ENCODE measurements around the gene TAX1BP1.

Gene TAX1BP1

DNA sequence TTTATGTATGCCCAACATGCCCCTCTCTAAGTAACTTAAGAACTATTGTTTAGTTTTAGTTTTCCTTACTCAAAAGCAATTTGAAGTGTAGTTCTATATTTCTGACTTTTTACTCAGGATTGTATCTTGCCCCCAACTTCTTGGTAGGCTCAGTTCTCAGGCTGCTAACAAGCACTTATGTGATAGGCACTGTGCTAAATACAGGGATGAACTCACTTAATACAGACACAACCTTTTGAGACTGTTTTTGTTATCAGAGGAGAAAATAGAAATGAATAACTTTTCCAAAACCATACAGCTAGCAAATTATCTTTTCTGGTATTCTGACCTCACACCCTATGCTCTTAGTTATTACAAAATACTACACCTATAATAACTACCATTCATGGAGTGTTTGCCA is 16.3 kb downstream of the TAX1BP1 start:
- peaks cover 5% of the 10 kb centered on the region for H3K79me2 ChIP-seq (ENCODE audit: control insufficient read depth, insufficient read depth, low read length, unreplicated experiment)
- no peak overlapping the region for H2AFZ ChIP-seq (ENCODE audit: low read length, unreplicated experiment)
- H3K4me3 ChIP-seq (ENCODE audit: low read depth, low read length), result no peak overlapping the region
- H3K4me1 ChIP-seq (ENCODE audit: control insufficient read depth, insufficient read depth, low read length, unreplicated experiment), result no peaks in the 10 kb centered on the region
- H3K36me3 ChIP-seq (ENCODE audit: insufficient read depth, low read length), result peaks cover 19% of the 10 kb centered on the region
- no peaks in the 10 kb centered on the region for H3K27me3 ChIP-seq (ENCODE audit: insufficient read depth, low read length)
- H3K27ac ChIP-seq (ENCODE audit: low read depth, low read length), result no peak overlapping the region

DNA sequence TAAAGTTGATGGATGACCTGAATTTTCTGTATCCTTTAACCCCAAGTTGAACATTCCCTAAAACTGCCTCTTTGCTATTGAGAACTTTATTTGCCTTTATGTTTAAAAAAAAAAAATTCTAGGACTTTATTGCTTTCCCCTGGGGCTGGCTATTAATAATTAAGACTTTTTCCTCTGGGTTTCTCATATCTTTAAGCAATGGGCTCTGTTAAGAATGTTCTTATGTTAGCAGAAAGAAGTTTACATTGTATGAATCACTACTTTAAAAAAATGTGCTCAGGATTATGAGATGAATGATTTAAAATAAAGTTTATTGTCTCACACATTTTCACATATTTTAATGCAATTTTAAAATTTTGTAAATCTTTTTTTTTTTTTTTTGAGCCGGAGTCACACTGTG is 19.5 kb downstream of the TAX1BP1 start:
- Histone ChIP-seq H3K36me3 (ENCODE audit: insufficient read depth, low read length) (peaks cover 24% of the 10 kb centered on the region), H2AFZ (ENCODE audit: low read length, unreplicated experiment) (no peak overlapping the region), H3K4me3 (ENCODE audit: low read depth, low read length) (no peak overlapping the region), H3K27me3 (ENCODE audit: insufficient read depth, low read length) (no peaks in the 10 kb centered on the region), H3K79me2 (ENCODE audit: control insufficient read depth, insufficient read depth, low read length, unreplicated experiment) (peaks cover 10% of the 10 kb centered on the region), H3K27ac (ENCODE audit: low read depth, low read length) (no peak overlapping the region), H3K4me1 (ENCODE audit: control insufficient read depth, insufficient read depth, low read length, unreplicated experiment) (no peaks in the 10 kb centered on the region)

DNA sequence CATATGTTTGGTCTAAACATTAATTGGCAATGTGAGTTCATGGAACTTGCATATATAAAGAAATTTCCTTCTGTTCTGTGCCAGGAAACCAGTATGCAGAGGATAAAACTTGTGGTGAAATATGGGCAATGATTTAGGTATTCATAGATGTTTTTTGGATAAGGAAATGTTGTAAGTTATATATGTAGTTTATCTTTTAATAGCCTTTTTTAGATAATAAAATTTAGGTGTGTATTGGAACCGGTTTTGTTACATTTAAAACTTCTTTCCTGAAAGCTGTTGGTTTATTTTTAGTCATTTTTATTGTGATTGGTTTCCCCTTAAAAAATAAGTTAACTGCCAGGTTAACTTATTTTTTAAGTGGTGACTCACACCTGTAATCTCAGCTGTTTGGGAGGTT is 22.1 kb downstream of the TAX1BP1 start:
- Histone ChIP-seq H3K27me3 (ENCODE audit: insufficient read depth, low read length) (no peaks in the 10 kb centered on the region), H3K4me3 (ENCODE audit: low read depth, low read length) (no peak overlapping the region), H3K36me3 (ENCODE audit: insufficient read depth, low read length) (peaks cover 21% of the 10 kb centered on the region), H3K4me1 (ENCODE audit: control insufficient read depth, insufficient read depth, low read length, unreplicated experiment) (no peaks in the 10 kb centered on the region), H3K27ac (ENCODE audit: low read depth, low read length) (no peak overlapping the region), H2AFZ (ENCODE audit: low read length, unreplicated experiment) (no peak overlapping the region), H3K79me2 (ENCODE audit: control insufficient read depth, insufficient read depth, low read length, unreplicated experiment) (peaks cover 9% of the 10 kb centered on the region)

DNA sequence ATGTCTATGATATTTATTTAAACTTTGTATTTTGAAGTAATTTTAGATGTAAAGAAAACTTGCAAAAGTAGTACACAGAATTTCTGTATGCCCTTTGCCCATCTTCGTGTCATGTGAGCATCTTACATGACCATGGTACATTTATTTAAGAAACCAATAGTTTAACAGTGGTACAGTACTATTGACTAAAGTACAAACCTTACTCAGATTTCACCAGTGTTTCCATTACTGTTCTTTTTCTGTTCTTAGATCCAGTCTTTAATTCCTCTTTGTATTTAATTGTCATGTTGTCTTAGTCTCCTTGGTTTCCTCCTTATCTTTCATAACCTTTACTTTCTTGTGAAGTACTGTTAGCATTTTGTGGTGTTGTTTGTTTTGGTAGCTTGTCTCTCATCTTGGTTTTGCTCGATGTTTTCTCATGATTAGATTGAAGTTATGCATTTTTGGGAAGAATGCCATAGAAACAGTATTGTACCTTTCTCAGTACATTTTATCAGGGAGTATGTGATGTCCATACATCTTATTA is 24.1 kb downstream of the TAX1BP1 start:
- no peaks in the 10 kb centered on the region for H3K27me3 ChIP-seq (ENCODE audit: insufficient read depth, low read length)
- no peak overlapping the region for H2AFZ ChIP-seq (ENCODE audit: low read length, unreplicated experiment)
- no peak overlapping the region for H3K4me3 ChIP-seq (ENCODE audit: low read depth, low read length)
- H3K4me1 ChIP-seq (ENCODE audit: control insufficient read depth, insufficient read depth, low read length, unreplicated experiment), result no peaks in the 10 kb centered on the region
- H3K36me3 ChIP-seq (ENCODE audit: insufficient read depth, low read length), result peaks cover 17% of the 10 kb centered on the region
- H3K27ac ChIP-seq (ENCODE audit: low read depth, low read length), result no peak overlapping the region
- peaks cover 9% of the 10 kb centered on the region for H3K79me2 ChIP-seq (ENCODE audit: control insufficient read depth, insufficient read depth, low read length, unreplicated experiment)

- Histone ChIP-seq H3K79me2 (ENCODE audit: control insufficient read depth, insufficient read depth, low read length, unreplicated experiment) (peaks cover 9% of the 10 kb centered on the region), H2AFZ (ENCODE audit: low read length, unreplicated experiment) (no peak overlapping the region), H3K36me3 (ENCODE audit: insufficient read depth, low read length) (peaks cover 14% of the 10 kb centered on the region), H3K4me3 (ENCODE audit: low read depth, low read length) (no peak overlapping the region), H3K4me1 (ENCODE audit: control insufficient read depth, insufficient read depth, low read length, unreplicated experiment) (no peaks in the 10 kb centered on the region), H3K27me3 (ENCODE audit: insufficient read depth, low read length) (no peaks in the 10 kb centered on the region), H3K27ac (ENCODE audit: low read depth, low read length) (no peak overlapping the region)
Measured at GRCh38 chr7:27765841-27766240, 25.9 kb downstream of the TAX1BP1 start.

- Histone ChIP-seq H3K27ac (ENCODE audit: low read depth, low read length) (no peak overlapping the region), H3K79me2 (ENCODE audit: control insufficient read depth, insufficient read depth, low read length, unreplicated experiment) (peaks cover 6% of the 10 kb centered on the region), H3K27me3 (ENCODE audit: insufficient read depth, low read length) (no peaks in the 10 kb centered on the region), H3K4me3 (ENCODE audit: low read depth, low read length) (no peak overlapping the region), H3K4me1 (ENCODE audit: control insufficient read depth, insufficient read depth, low read length, unreplicated experiment) (no peaks in the 10 kb centered on the region), H3K36me3 (ENCODE audit: insufficient read depth, low read length) (peaks cover 7% of the 10 kb centered on the region; the same call in 1 of the 2 replicates), H2AFZ (ENCODE audit: low read length, unreplicated experiment) (no peak overlapping the region)
Measured at GRCh38 chr7:27767374-27767773, 27.4 kb downstream of the TAX1BP1 start.

DNA sequence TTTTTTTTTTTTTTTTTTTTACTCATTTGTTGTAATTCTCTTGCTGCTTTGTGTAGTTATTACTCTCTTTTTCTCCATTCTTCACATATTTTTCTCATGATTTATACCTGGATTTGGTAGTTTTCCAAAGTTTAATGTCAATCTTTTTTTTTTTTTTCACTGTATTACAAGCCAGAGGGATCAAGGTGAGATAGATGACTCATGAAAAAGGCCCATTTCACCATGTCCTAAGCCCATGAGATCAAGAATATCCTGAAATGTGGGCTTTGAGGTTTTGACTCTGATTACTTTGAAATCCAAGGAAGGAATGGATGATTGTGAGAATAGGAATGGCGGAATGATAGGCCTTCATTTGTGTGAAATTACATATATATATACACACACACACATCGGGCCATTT is 31.1 kb downstream of the TAX1BP1 start:
- Histone ChIP-seq H3K4me3 (ENCODE audit: low read depth, low read length) (no peak overlapping the region), H3K79me2 (ENCODE audit: control insufficient read depth, insufficient read depth, low read length, unreplicated experiment) (peaks cover 9% of the 10 kb centered on the region)

GRCh38 chr7:27774717-27775328 is 34.9 kb downstream of the TAX1BP1 start:
- no peak overlapping the region for H3K27ac ChIP-seq (ENCODE audit: low read depth, low read length)
- no peak overlapping the region for H2AFZ ChIP-seq (ENCODE audit: low read length, unreplicated experiment)

More for the DNA sequence above, 31.1 kb downstream of the TAX1BP1 start:
- Histone ChIP-seq H2AFZ (ENCODE audit: low read length, unreplicated experiment) (no peak overlapping the region), H3K36me3 (ENCODE audit: insufficient read depth, low read length) (peaks cover 7% of the 10 kb centered on the region; the same call in 1 of the 2 replicates), H3K27me3 (ENCODE audit: insufficient read depth, low read length) (no peaks in the 10 kb centered on the region), H3K4me1 (ENCODE audit: control insufficient read depth, insufficient read depth, low read length, unreplicated experiment) (no peaks in the 10 kb centered on the region), H3K27ac (ENCODE audit: low read depth, low read length) (no peak overlapping the region)

GRCh38 chr7:27775782-27776181 is 35.8 kb downstream of the TAX1BP1 start:
- Histone ChIP-seq H3K4me1 (ENCODE audit: control insufficient read depth, insufficient read depth, low read length, unreplicated experiment) (no peaks in the 10 kb centered on the region), H2AFZ (ENCODE audit: low read length, unreplicated experiment) (no peak overlapping the region), H3K4me3 (ENCODE audit: low read depth, low read length) (no peak overlapping the region), H3K27me3 (ENCODE audit: insufficient read depth, low read length) (no peaks in the 10 kb centered on the region), H3K79me2 (ENCODE audit: control insufficient read depth, insufficient read depth, low read length, unreplicated experiment) (peaks cover 12% of the 10 kb centered on the region), H3K27ac (ENCODE audit: low read depth, low read length) (no peak overlapping the region), H3K36me3 (ENCODE audit: insufficient read depth, low read length) (0 out of 2 replicates have a peak, but pooled peaks cover 3% of the 10 kb centered on the region)

More at GRCh38 chr7:27774717-27775328, 34.9 kb downstream of the TAX1BP1 start:
- peaks cover 3% of the 10 kb centered on the region; the same call in 1 of the 2 replicates for H3K36me3 ChIP-seq (ENCODE audit: insufficient read depth, low read length)
- no peaks in the 10 kb centered on the region for H3K4me1 ChIP-seq (ENCODE audit: control insufficient read depth, insufficient read depth, low read length, unreplicated experiment)
- peaks cover 12% of the 10 kb centered on the region for H3K79me2 ChIP-seq (ENCODE audit: control insufficient read depth, insufficient read depth, low read length, unreplicated experiment)
- no peaks in the 10 kb centered on the region for H3K27me3 ChIP-seq (ENCODE audit: insufficient read depth, low read length)
- H3K4me3 ChIP-seq (ENCODE audit: low read depth, low read length), result no peak overlapping the region

GRCh38 chr7:27777662-27778061 is 37.7 kb downstream of the TAX1BP1 start:
- peaks cover 12% of the 10 kb centered on the region for H3K79me2 ChIP-seq (ENCODE audit: control insufficient read depth, insufficient read depth, low read length, unreplicated experiment)
- no peak overlapping the region for H3K27ac ChIP-seq (ENCODE audit: low read depth, low read length)
- no peaks in the 10 kb centered on the region for H3K36me3 ChIP-seq (ENCODE audit: insufficient read depth, low read length)

DNA sequence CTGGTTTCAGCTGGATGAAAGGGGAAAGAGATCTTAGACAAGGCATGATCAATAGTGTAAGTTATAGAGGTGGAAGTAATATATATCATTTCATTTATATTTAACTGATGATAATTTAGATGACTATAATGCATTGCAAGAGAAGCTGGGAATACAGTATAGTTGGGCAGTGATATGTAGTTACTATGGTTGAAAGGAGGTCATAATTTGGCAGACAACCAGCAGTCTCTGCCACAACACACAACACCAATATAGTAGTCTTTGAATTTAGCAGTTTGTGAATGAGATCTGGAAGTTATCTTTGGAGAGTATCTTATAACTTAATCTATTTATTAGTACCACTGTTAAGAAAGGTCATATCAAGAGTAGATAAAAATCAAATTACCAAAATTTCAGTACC is 39.9 kb downstream of the TAX1BP1 start:
- H3K79me2 ChIP-seq (ENCODE audit: control insufficient read depth, insufficient read depth, low read length, unreplicated experiment), result peaks cover 12% of the 10 kb centered on the region
- no peak overlapping the region for H3K27ac ChIP-seq (ENCODE audit: low read depth, low read length)
- H3K36me3 ChIP-seq (ENCODE audit: insufficient read depth, low read length), result no peaks in the 10 kb centered on the region
- peaks cover 22% of the 10 kb centered on the region for H3K4me1 ChIP-seq (ENCODE audit: control insufficient read depth, insufficient read depth, low read length, unreplicated experiment)
- H2AFZ ChIP-seq (ENCODE audit: low read length, unreplicated experiment), result no peak overlapping the region
- no peak overlapping the region for H3K4me3 ChIP-seq (ENCODE audit: low read depth, low read length)
- H3K27me3 ChIP-seq (ENCODE audit: insufficient read depth, low read length), result no peaks in the 10 kb centered on the region

More at GRCh38 chr7:27777662-27778061, 37.7 kb downstream of the TAX1BP1 start:
- H3K27me3 ChIP-seq (ENCODE audit: insufficient read depth, low read length), result no peaks in the 10 kb centered on the region
- H3K4me1 ChIP-seq (ENCODE audit: control insufficient read depth, insufficient read depth, low read length, unreplicated experiment), result peaks cover 5% of the 10 kb centered on the region
- H3K4me3 ChIP-seq (ENCODE audit: low read depth, low read length), result no peak overlapping the region
- no peak overlapping the region for H2AFZ ChIP-seq (ENCODE audit: low read length, unreplicated experiment)
